IMR-90 (cell line): ENCODE data around the gene CKLF. TPM values are rescaled to one million over a fixed set of nuclear protein-coding genes. Genes with fewer than 3 reads are reported as not detected.

Source experiments
- ATAC-seq: fragments of 200-7000 bp; cut with Tn5 transposase; 2 replicates; pipeline ENCODE4 v1.9.1; 2020; ENCODE audit warnings: low read depth, mild to moderate bottlenecking, moderate library complexity
- BruUV-seq: library from RNA; stranded (reverse); fragments of 400-500 nt; replicated peaks from 2 replicates; lab custom pipeline; 2021; lab: Mats Ljungman, UMichigan
- CTCF ChIA-PET: fragments of 300-600 bp; formaldehyde crosslinking; extraction: SDS; loops from one replicate; lab custom pipeline; 2021; ENCODE audit warnings: antibody characterized with exemption; lab: Yijun Ruan, JAX
- POLR2A ChIA-PET: fragments of 300-600 bp; sonication (Branson Sonifier 250); formaldehyde crosslinking; loops from one replicate; lab custom pipeline; 2022; ENCODE audit warnings: antibody characterized with exemption; ENCODE audit not compliant: unreplicated experiment; lab: Charles Lee
- DNase-seq: peaks from one replicate; pipeline ENCODE4 v3.0.0; 2013
- H2AFZ ChIP-seq: replicated peaks from 2 replicates; pipeline ENCODE3; 2013; ENCODE audit warnings: low read length, mild to moderate bottlenecking; ENCODE audit not compliant: poor library complexity
- H2AK5ac ChIP-seq: 2 replicates; pipeline ENCODE4 v1.6.1; 2013; ENCODE audit warnings: low read depth, low read length, inconsistent platforms
- H2AK9ac ChIP-seq: replicated peaks from 2 replicates; pipeline ENCODE3; 2013; ENCODE audit warnings: mild to moderate bottlenecking, low read depth, low read length, moderate library complexity; ENCODE audit not compliant: poor library complexity
- H2BK120ac ChIP-seq: 2 replicates; pipeline ENCODE4 v1.6.1; 2013; ENCODE audit warnings: low read depth, low read length, inconsistent platforms
- H2BK15ac ChIP-seq: 3 replicates; pipeline ENCODE4 v1.6.1; 2013; ENCODE audit warnings: low read depth, low read length, inconsistent platforms
- H2BK20ac ChIP-seq: 2 replicates; pipeline ENCODE4 v1.6.1; 2013; ENCODE audit warnings: low read depth, mild to moderate bottlenecking, inconsistent platforms, low read length, moderate library complexity
- H2BK5ac ChIP-seq: 2 replicates; pipeline ENCODE4 v1.6.1; 2013; ENCODE audit warnings: mild to moderate bottlenecking, low read depth, low read length, inconsistent platforms; ENCODE audit not compliant: poor library complexity, severe bottlenecking
- H3K14ac ChIP-seq: replicated peaks from 2 replicates; pipeline ENCODE4 v1.6.1; 2013; ENCODE audit warnings: low read depth, low read length, inconsistent platforms
- H3K18ac ChIP-seq: 2 replicates; pipeline ENCODE4 v1.6.1; 2013; ENCODE audit warnings: low read depth, low read length, control low read depth
- H3K23ac ChIP-seq: 2 replicates; pipeline ENCODE4 v1.6.1; 2013; ENCODE audit warnings: low read depth, low read length, inconsistent platforms
- H3K27ac ChIP-seq: 2 replicates; pipeline ENCODE4 v1.5.1; 2013; ENCODE audit warnings: mild to moderate bottlenecking, control low read depth, low read length; ENCODE audit not compliant: insufficient read depth
- H3K27me3 ChIP-seq: 2 replicates; pipeline ENCODE4 v1.6.1; 2013; ENCODE audit warnings: low read length; ENCODE audit not compliant: control insufficient read depth, insufficient read depth
- H3K36me3 ChIP-seq: 2 replicates; pipeline ENCODE4 v1.6.1; 2013; ENCODE audit warnings: low read length, mixed read lengths; ENCODE audit not compliant: control insufficient read depth, insufficient read depth
- H3K4ac ChIP-seq: 2 replicates; pipeline ENCODE4 v1.6.1; 2013; ENCODE audit warnings: low read depth, low read length, inconsistent platforms
- H3K4me1 ChIP-seq: 2 replicates; pipeline ENCODE4 v1.6.1; 2013; ENCODE audit warnings: low read length, mixed read lengths; ENCODE audit not compliant: control insufficient read depth, insufficient read depth
- H3K4me2 ChIP-seq: 2 replicates; pipeline ENCODE4 v1.6.1; 2013; ENCODE audit warnings: low read depth, mild to moderate bottlenecking, control low read depth, low read length, moderate library complexity
- H3K4me3 ChIP-seq: 2 replicates; pipeline ENCODE4 v1.5.1; 2013; ENCODE audit warnings: low read depth, mild to moderate bottlenecking, control low read depth, low read length, moderate library complexity; ENCODE audit not compliant: insufficient read depth
- H3K56ac ChIP-seq: 2 replicates; pipeline ENCODE4 v1.6.1; 2013; ENCODE audit warnings: low read length, inconsistent platforms; ENCODE audit not compliant: insufficient read depth; ENCODE audit errors: extremely low read depth
- H3K79me1 ChIP-seq, 2 experiments: 2 replicates each; pipeline ENCODE4 v1.6.1; 2013; ENCODE audit warnings: low read length in 2 of 2, inconsistent platforms in 1 of 2, low read depth in 1 of 2
- H3K9ac ChIP-seq: 2 replicates; pipeline ENCODE4 v1.6.1; 2013; ENCODE audit warnings: low read depth, low read length, control low read depth
- H3K9me1 ChIP-seq: 2 replicates; pipeline ENCODE4 v1.6.1; 2013; ENCODE audit warnings: low read length, inconsistent platforms; ENCODE audit not compliant: insufficient read depth
- H3K9me3 ChIP-seq: 2 replicates; pipeline ENCODE4 v1.6.1; 2013; ENCODE audit warnings: low read length; ENCODE audit not compliant: control insufficient read depth, insufficient read depth
- H4K20me1 ChIP-seq: 2 replicates; pipeline ENCODE4 v1.6.1; 2013; ENCODE audit warnings: low read length, inconsistent platforms; ENCODE audit not compliant: insufficient read depth
- H4K5ac ChIP-seq: 2 replicates; pipeline ENCODE4 v1.6.1; 2013; ENCODE audit warnings: mild to moderate bottlenecking, low read depth, low read length, control low read depth
- H4K8ac ChIP-seq, 2 experiments: 2 replicates each; pipeline ENCODE4 v1.6.1; 2013; ENCODE audit warnings: low read depth in 2 of 2, low read length in 2 of 2, control low read depth in 1 of 2, inconsistent platforms in 1 of 2
- H4K91ac ChIP-seq: 2 replicates; pipeline ENCODE4 v1.6.1; 2013; ENCODE audit warnings: low read depth, low read length, inconsistent platforms; ENCODE audit not compliant: insufficient read depth
- CHD1 ChIP-seq: IDR thresholded peaks from 2 replicates; pipeline ENCODE4 v1.6.1; 2012; ENCODE audit warnings: low read depth, low read length, improper control_type of control experiment
- MAFK ChIP-seq: IDR thresholded peaks from 2 replicates; pipeline ENCODE4 v1.6.1; 2012; ENCODE audit warnings: low read depth, low read length, improper control_type of control experiment
- MXI1 ChIP-seq: IDR thresholded peaks from 2 replicates; pipeline ENCODE4 v1.6.1; 2012; ENCODE audit warnings: low read depth, mild to moderate bottlenecking, low read length, moderate library complexity, borderline replicate concordance
- RCOR1 ChIP-seq: IDR thresholded peaks from 2 replicates; pipeline ENCODE4 v1.6.1; 2012; ENCODE audit warnings: mild to moderate bottlenecking, low read length, improper control_type of control experiment; ENCODE audit not compliant: insufficient replicate concordance
- SMC3 ChIP-seq: fragments of 150-350 bp; IDR thresholded peaks from 2 replicates; pipeline ENCODE4 v1.6.1; 2016; ENCODE audit warnings: low read depth, mild to moderate bottlenecking, antibody characterized with exemption, low read length, moderate library complexity
- WGBS, 2 experiments: methylation state at CpG; one replicate each; pipeline versions ENCODE4 v1.1.5 to v1.1.7; 2013; ENCODE audit warnings: missing lambda C conversion rate in 2 of 2; ENCODE audit not compliant: insufficient read length in 1 of 2; ENCODE audit errors: extremely low coverage in 2 of 2; 5-methylcytosine and 5-hydroxymethylcytosine counted together
- dilution Hi-C: fragments of 300-500 bp; cut with HindIII; formaldehyde crosslinking; loops from one replicate; pipeline ENCODE4 v1.14.3; 2018; ENCODE audit warnings: low sequenced_read_pairs; ENCODE audit not compliant: unreplicated experiment
- in situ Hi-C: fragments of 300-500 bp; cut with MboI; formaldehyde crosslinking; loops from 3 replicates; pipeline ENCODE4 v1.14.3; 2019; ENCODE audit warnings: low sequenced_read_pairs, inconsistent platforms, mixed read lengths
- intact Hi-C: fragments of 100-400 bp; cut with micrococcal nuclease; formaldehyde crosslinking; loops from 2 replicates; pipeline ENCODE4 v1.10.0; 2022
- polyA plus RNA-seq, 3 experiments: library from polyadenylated mRNA; depleted of rRNA; stranded (reverse); fragments of >200 nt; gene quantifications; 2 replicates each; pipeline ENCODE4 v1.2.3, GENCODE V29; 2012; ENCODE audit warnings: low replicate concordance in 1 of 3
- total RNA-seq: library from RNA; depleted of rRNA; stranded (reverse); fragments of >200 nt; gene quantifications from 2 replicates; pipeline ENCODE4 v1.2.3, GENCODE V29; 2012
- TF ChIP-seq, protein P1 (sequence below): fragments of 150-350 bp; IDR thresholded peaks from 2 replicates; pipeline ENCODE4 v1.6.1; 2017; ENCODE audit warnings: mild to moderate bottlenecking, antibody characterized with exemption, low read length, low read depth
- TF ChIP-seq, protein P2 (sequence below): conservative IDR thresholded peaks from 2 replicates; pipeline ENCODE4 v1.5.1; 2012; ENCODE audit warnings: mild to moderate bottlenecking, low read depth, low read length, improper control_type of control experiment

Gene CKLF
- total and polyA plus RNA-seq, 2 of the 4 experiments (the other 2 are of a cell fraction), result 60.8 to 92.2 TPM

DNA sequence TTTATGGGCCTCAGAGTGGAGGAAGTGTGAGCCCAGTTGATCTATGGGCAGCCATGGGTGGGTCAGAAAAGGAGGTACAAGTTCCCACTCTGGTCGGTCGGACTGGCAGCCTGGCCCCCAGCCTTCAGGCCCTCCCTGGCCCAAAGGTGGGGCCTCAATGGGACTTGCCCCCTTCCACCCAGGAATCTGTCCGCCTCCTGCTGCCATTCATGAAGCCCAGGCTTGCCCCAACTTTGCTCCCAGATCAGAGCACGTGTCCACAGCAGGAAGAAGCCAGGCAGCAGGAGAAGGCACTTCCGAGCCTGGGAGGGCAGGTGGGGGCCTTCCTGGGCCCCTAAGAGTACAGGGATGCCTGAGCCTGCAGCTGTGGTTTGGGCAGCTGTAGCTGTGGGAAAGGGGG, 49.1 kb downstream of the CKLF start:
- Histone ChIP-seq H4K20me1 (0 out of 2 replicates have a peak, but pooled peaks cover 5% of the 10 kb centered on the region), H3K4ac (no peak overlapping the region), H2BK5ac (no peak overlapping the region), H2AFZ (no peak overlapping the region), H3K14ac (no peak overlapping the region), H3K9me3 (peaks cover 5% of the 10 kb centered on the region; the same call in 1 of the 2 replicates), H4K8ac (no peak overlapping the region), H2AK5ac (no peak overlapping the region), H3K9me1 (no peaks in the 10 kb centered on the region), H3K23ac (no peak overlapping the region), H3K36me3 (no peaks in the 10 kb centered on the region), H2BK120ac (no peak overlapping the region), H3K27me3 (peaks cover 6% of the 10 kb centered on the region), H3K4me2 (no peak overlapping the region), H3K4me3 (no peak overlapping the region), H3K56ac (no peak overlapping the region), H4K5ac (no peak overlapping the region), H4K91ac (no peak overlapping the region), H3K79me1 (peaks cover 7 to 24% of the 10 kb centered on the region in 2 experiments; a peak in 3 of 4 replicates), H3K18ac (no peak overlapping the region), H2BK20ac (no peak overlapping the region), H2BK15ac (no peak overlapping the region), H3K9ac (no peak overlapping the region), H3K27ac (no peak overlapping the region), H3K4me1 (peaks cover 10% of the 10 kb centered on the region), H2AK9ac (no peak overlapping the region)
- ChIA-PET POLR2A (no interaction called here), CTCF (no interaction called here)
- in situ Hi-C loops, result loop anchor here (5.0 kb wide), 2 partner anchors 49 to 194 kb away; partner anchors contain the start of genes CKLF and TK2
- no peak for ATAC-seq
- intact Hi-C loops, result no loop called here
- no TSS peak for BruUV-seq
- dilution Hi-C loops, result no loop called here
- 86% methylated on average over 1 of the region's 5 CpGs; no CpG with 5 or more reads in 1 of the 2 experiments for WGBS, 2 experiments
- TF ChIP-seq MXI1 (no peak), RCOR1 (no peak), CHD1 (no peak), MAFK (no peak), SMC3 (no peak)
- TF ChIP-seq, protein P1, sequence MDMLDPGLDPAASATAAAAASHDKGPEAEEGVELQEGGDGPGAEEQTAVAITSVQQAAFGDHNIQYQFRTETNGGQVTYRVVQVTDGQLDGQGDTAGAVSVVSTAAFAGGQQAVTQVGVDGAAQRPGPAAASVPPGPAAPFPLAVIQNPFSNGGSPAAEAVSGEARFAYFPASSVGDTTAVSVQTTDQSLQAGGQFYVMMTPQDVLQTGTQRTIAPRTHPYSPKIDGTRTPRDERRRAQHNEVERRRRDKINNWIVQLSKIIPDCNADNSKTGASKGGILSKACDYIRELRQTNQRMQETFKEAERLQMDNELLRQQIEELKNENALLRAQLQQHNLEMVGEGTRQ, result no peak
- TF ChIP-seq, protein P2, sequence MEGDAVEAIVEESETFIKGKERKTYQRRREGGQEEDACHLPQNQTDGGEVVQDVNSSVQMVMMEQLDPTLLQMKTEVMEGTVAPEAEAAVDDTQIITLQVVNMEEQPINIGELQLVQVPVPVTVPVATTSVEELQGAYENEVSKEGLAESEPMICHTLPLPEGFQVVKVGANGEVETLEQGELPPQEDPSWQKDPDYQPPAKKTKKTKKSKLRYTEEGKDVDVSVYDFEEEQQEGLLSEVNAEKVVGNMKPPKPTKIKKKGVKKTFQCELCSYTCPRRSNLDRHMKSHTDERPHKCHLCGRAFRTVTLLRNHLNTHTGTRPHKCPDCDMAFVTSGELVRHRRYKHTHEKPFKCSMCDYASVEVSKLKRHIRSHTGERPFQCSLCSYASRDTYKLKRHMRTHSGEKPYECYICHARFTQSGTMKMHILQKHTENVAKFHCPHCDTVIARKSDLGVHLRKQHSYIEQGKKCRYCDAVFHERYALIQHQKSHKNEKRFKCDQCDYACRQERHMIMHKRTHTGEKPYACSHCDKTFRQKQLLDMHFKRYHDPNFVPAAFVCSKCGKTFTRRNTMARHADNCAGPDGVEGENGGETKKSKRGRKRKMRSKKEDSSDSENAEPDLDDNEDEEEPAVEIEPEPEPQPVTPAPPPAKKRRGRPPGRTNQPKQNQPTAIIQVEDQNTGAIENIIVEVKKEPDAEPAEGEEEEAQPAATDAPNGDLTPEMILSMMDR, result no peak
- no peak for DNase-seq
